ENCODE results near the gene KCNH8.
"Not testable (repeated sequence)": the region's sequence is repeated elsewhere in the genome, so short reads cannot be mapped to it uniquely, and the experiment has no call there.

KCNH8 gene

DNA sequence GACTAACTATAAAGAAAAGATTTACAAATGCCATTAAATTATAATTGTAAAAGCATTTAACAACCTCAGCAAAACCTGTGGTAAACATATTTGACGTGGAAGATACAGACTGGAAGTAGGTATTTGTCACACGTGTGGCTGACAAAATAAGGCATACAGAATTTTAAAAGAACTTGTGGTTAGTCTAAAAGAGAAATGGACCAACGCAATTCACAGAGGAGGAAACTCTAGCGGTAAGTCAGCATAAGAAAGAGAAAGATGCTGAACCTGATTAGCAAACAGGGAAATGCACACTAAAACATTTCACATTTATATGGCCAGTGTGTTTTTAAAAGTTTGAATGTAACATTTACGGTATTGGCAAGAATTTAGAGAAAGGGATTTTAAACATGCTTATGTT lies 35.3 kb downstream of the KCNH8 start:
- DNase-seq, result no peak

DNA sequence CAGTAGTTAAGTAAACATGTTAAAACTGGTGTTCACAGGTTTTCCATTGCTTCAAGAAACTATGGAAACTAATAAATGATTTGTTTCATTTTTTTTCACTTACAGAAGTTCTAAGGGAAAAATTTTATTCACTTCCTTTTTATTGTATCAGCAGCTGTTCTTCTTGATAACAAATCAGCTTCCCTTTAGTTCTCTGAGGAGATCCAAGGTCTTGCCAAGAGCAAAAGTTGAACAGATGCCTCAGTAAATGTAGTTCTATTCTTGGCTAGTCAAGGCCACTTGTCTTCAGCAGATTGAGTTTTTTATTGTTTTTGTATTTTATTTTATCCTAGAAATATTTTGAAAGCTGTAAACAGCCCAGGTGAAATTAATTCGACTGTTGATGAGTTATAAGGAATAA lies 41.8 kb downstream of the KCNH8 start:
- DNase-seq, result no peak

DNA sequence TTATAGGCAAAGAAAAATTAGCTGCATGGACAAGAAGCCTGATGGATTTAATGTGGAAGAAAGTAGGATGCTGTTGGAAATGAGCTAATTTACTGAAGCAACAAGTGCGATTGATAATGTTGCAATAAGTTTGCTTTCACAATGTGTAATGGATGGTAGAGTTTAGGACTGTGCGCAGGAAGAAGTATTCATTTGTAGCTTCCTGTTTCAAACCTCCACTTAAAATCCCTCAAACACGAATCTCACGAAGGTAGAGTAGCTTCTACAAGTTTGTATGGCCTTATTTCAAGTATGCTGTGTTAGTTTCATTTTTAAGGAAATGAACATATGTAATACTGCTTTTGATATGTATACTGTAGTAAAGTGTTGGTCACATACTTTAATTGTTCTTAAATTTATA lies 42.3 kb downstream of the KCNH8 start:
- no peak for DNase-seq

DNA sequence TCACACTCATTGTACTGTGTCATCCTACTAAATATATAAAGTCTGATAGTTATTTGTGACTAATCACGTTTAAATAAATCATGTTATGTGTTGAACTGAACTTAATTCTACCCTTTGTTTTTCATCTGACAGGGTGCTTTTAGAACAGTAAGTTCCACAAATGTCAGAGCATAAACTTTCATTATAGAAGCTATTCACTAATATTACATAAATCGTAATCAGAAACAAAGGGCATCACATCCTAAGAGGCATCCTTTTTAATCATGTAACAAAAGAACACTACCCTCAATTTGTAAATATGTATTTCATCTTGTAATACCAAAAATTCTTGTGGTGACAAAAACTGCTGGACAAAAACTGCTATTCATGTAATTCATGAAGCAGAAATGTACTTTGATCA lies 50.8 kb downstream of the KCNH8 start:
- DNase-seq, result no peak

DNA sequence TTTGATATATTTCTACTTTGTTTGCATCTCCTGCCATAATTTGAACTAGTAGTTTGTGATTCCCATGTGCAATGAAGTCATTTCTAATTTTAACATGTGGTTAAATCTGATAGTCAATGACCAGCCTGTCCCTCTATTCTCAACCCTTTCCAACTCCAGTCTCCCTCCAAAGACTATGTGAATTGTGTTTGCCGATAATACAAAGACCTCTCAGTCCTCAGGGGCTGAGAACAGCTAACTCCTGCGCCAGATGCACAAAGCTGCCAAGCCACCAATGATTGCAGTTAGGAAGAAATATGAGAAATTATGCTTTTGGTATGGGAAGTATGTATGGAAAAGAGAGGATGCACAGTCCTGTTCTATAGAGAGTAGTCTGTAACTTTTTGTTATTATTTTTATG lies 54.0 kb downstream of the KCNH8 start:
- no peak for DNase-seq

DNA sequence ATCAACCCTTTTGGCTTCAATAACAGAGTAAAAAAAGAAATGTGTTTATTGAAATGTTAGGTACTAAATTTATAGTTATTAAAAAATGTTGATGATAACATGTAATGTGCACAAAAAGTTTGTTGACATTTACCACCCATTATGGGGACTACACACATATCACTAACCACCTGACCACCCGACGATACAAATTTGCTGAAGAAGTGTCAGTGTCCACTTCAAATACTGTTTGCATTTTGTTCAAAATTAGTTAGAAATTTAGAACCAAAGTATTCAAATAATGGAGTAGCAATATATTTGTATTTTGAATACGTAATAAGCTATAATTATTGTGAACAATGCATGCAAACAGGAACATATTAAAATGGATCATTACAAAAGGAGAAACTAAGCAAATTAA lies 54.4 kb downstream of the KCNH8 start:
- no peak for DNase-seq

DNA sequence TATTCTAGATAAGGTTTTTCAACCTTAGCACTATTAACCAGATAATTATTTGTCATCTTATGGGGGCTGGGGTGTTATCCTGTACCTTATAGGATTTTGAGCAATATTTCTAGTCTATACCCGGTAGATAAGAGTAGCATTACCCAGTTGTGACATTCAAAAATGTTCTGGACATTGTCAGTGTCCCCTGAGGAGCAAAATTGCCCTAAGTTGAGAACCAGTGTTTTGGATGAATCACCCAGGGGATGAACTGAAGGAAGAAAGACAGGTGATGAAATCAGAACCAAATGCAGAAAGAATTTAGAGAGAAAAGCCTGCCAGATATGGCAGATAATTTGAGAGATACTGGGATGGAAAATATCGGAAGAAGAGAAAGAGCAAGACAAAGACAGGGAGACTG lies 58.2 kb downstream of the KCNH8 start:
- DNase-seq, result no peak

DNA sequence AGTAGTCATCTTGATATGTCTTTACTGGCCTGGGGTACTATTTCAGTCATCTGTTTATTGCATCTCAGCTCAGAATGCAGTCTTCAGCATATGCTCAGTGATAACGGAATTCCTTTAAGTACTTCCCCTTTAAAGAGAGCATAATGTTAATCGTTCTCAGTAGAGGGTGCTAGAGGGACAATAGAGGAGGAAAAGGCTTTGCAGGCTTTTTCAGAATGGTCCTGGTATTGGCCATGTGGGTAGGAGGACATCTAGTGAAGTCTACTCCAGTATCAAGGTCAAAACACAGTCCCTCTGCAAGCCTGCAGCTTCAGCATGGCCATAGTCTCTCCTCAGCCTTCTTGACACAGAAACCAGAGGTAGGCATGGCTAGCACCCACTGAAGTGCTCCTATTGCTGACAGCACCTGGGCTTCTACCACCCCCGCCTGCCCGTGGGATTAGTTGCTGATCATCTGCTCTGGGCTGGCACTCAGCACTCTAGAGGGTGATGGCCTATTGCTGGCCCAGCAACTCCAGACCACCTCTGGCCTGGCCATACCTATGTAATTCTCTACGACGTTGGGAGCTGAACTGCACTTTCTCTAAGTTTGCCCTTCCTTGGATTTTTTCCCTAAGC lies 65.4 kb downstream of the KCNH8 start:
- no peak for DNase-seq

DNA sequence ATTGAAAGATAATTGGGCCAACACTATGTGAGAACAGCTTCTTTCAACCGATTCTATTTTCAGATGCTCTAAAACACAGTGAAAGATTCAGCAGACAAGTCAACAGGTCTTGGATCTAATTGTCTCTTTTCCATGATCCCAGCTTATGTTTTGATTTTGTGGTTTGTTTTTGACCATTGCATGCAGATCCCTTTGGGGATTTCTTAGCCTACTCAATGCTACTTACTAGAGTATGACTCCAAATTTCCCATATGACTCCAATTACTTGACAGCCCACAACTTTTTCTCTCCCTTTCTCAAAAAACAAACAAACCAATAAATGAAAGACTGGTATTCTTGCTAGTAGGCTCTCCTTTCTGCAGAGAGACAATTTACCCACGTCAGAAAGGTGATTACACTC lies 67.1 kb downstream of the KCNH8 start:
- no peak for DNase-seq

DNA sequence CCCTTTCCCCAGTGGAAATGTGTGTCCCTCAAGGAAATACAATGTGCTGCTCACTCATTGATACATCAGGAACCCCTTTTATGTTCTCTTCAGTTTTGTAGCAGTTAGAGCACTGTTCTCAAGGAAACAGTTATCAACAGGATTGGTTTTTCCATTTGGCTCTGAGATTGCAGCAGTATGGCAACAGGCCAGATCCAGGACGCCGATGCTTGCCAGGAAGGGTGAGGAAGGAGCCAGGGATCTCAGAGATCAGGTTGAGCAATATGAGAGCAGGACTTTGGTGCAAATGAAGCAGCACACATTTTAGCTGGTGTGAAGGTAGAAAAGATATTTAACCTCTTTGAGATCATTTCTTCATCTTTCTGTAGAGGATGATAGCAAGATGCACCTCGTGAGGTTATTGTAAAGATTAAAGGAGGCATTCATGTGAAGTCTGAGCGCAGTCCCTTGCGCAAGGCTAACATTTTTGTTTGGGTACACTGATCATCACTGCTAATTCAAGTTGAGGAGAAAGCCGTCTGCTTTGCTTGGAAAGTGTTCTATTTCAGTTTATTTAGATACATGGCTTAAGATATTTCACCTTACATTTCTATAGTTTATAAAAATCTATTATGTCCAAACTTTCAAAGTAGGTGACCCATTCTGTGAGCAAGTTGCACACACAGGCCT lies 68.5 kb downstream of the KCNH8 start:
- DNase-seq, result no peak

DNA sequence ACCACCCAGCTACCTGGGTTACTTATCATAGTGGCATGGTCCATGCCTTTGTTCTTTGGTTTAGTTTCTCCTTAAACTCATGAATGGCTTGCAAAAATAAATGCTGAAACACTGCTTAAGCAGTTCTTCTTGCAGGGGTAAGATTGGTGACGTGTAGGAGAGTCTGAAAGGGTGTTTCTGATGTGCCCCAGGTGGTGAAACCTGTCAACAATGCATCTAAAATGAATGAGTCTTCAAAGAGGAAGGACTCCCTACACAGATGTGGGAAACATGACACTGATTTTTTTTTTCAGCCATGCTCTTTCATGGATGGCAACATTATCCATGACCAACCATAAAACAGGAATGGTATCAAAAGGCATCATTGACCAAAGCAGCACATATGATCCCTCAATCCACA lies 72.0 kb downstream of the KCNH8 start:
- no peak for DNase-seq

DNA sequence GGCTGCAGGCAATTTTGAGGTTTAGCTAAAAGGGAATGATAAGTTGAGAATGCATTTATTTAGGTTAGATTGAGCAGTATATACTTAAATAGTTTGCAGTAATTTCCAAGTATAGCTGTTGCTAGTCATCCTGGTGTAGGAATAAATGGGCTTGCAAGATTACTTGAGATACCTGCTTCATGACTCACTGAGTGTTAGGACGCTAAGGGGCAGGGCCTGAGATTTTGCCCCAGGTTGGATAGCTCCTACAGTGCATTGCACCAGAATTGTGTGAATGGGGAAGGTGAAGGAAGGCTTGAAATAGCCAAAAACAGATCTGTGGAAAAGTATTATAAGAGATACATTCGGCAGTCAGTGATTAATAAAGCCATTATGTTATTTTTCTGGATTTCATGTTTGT lies 72.8 kb downstream of the KCNH8 start:
- DNase-seq, result no peak

DNA sequence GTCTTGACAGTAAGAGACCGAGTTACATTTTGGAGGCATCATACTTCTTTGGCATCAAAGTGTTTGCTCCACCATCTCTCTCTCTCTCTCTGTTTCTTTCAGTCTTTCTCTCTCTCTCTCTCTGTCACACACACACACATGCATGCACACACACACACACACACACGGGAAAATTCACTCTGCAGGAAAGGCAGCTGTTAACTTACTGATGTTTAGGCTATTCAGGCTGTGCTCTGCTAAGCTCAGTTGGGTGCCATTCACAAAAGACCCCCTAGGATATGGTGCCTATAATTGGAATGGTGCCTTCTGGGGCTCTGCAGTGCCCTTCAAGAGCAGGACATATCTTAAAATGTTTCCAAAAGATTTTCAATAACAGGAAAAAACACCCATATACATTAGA lies 78.2 kb downstream of the KCNH8 start:
- DNase-seq, result no peak

DNA sequence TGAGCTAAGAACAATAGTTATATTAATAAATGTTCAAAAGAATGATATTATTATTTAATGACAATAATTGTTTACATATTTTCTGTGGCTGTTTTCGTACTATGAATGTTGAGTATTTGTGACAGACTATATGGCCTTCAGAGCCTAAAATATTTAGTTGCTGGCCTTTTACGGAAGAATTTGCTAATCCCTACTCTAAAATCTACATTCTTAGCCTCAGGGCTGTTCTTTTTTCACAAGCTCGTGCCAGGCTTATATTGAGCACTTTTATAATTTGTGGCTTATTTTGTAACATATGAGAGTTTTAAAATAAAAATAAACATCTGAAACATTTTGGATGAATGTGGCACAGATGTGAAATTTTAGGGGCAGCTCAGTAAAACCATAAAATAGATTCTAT lies 79.9 kb downstream of the KCNH8 start:
- no peak for DNase-seq

DNA sequence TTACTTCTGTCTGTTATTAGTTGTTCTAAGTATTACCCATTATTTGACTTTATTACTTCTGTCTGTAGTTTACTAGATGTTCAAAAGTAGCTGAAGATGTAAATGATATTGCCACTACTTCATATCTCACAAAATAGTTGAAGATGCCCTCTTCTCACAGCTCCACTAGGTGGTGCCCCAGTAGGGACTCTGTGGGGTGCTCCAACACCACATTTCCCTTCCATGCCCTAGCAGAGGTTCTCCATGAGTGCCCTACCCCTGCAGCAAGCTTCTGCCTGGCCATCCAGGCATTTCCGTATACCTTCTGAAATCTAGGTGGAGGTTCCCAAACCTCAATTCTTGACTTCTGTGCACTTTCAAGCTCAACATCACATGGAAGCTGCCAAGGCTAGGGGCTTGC lies 80.8 kb downstream of the KCNH8 start:
- no peak for DNase-seq

DNA sequence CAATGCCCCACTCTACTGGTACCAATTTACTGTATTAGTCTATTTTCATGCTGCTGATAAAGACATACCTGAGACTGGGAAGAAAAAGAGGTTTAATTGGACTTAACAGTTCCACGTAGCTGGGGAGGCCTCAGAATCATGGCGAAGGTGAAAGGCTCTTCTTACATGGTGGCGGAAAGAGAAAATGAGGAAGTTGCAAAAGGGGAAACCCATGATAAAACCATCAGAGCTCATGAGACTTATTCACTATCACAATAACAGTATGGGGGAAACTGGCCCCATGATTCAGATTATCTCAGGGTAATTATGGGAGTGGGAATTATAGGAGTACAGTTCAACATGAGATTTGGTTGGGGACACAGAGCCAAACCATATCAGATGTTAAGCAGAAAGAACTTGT lies 81.6 kb downstream of the KCNH8 start:
- not testable (repeated sequence) for DNase-seq

DNA sequence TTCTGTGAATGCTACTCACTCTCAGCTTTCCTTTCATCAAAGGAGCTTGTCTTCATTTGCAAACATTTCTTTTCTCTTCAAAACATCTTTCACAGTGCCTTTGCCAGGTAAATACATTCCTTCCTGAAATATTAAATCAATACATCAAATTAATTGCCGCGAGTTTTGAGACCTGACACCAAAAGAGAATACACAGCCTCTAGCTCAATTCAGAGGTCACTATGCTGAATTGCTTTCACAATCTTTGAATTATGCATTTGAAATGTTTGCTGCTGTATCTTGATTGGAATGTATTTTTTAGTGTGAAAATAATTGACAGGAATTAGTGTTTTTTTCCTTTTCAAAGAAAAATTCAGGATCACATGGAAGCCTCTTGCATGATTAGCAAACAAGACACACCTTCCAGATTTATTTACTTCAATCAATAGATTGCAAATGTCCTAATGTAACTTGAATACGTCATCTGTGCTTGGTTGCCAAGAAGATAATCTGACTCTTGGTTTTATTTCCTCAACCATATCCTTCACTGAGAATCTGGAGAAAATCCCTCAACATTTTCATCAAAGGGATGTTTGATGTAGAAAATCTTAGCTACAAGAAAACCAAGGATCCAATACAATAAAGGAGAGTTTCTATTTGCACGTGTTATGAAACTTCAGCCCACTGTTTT lies 83.6 kb downstream of the KCNH8 start:
- DNase-seq, result no peak

DNA sequence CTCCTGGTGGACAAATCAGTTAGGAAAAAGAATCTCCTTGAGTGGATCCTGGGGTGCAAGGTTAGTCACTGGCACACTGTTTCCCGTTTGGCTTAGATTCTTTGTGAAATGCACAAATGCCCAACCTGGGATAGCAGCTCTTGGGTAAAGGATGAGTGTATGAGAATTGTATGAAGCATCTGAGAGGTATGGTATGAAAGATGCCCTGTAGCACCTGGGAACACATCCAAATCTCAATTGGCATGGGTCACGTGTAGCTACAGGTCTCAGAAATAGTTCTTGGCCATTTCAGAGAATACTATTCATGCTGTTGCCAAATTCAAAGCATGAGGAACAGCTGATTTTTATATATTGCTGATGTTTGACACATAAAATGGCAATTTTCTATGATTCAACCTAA lies 84.3 kb downstream of the KCNH8 start:
- DNase-seq, result no peak

DNA sequence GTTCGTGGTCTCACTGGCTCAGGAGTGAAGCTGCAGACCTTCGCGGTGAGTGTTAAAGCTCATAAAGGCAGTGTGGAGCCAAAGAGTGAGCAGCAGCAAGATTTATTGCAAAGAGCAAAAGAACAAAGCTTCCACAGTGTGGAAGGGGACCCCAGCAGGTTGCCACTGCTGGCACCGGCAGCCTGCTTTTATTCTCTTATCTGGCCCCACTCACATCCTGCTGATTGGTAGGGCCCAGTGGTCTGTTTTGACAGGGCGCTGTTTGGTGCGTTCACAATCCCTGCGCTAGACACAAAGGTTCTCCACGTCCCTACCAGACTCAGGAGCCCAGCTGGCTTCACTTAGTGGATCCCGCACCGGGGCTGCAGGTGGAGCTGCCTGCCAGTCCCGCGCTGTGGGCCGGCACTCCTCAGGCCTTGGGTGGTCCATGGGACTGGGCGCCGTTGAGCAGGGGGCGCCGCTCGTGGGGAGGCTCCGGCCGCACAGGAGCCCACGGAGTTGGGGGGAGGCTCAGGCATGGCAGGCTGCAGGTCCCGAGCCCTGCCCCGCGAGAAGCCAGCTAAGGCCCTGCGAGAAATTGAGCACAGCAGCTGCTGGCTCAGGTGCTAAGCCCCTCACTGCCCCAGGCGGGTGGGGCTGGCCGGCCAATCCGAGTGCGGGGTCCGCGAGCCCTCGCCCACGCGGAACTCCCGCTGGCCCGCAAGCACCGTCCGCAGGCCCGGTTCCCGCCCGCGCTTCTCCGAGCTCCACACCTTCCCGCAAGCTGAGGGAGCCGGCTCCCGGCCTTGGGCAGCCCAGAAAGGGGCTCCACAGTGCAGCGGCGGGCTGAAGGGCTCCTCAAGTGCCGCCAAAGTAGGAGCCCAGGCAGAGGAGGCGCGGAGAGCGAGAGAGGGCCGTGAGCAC lies 85.8 kb downstream of the KCNH8 start:
- not testable (repeated sequence) for DNase-seq

DNA sequence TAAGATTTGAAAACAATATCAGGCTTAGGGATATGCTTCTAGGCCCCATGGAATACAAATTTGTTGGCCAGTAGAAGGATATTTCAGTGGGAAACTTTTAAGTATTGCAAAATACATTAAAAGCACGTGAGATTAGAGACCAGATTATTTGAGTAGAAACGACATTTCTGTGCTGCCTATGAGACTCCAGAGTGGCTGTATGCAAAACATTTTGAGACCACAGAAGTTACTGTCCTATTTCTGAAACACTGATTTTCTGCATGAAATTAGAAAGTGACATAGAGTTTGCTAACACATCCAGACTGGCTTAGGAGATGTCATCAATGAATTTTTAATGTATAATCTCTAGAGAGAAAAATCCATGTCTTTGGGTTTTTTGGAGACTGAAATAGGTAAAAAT lies 99.8 kb downstream of the KCNH8 start:
- DNase-seq, result no peak

DNA sequence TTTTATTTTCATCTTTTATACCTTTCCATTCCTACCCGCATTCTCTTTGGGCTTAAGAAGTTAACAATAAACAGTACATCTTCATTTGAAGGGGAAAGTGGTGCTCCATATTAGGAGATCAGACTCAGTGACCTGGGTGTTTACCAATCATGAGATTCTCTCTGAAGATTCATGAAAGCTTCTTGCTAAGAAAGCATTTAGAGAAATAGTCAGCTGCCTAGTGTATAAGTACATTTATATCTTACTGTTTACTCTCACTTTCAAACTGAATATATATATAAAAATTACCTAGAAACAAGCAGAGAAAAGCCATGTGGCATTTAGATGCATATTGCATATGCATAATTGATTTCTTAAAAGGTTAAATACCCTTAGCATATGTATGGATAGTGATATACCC lies 100.5 kb downstream of the KCNH8 start:
- DNase-seq, result no peak

DNA sequence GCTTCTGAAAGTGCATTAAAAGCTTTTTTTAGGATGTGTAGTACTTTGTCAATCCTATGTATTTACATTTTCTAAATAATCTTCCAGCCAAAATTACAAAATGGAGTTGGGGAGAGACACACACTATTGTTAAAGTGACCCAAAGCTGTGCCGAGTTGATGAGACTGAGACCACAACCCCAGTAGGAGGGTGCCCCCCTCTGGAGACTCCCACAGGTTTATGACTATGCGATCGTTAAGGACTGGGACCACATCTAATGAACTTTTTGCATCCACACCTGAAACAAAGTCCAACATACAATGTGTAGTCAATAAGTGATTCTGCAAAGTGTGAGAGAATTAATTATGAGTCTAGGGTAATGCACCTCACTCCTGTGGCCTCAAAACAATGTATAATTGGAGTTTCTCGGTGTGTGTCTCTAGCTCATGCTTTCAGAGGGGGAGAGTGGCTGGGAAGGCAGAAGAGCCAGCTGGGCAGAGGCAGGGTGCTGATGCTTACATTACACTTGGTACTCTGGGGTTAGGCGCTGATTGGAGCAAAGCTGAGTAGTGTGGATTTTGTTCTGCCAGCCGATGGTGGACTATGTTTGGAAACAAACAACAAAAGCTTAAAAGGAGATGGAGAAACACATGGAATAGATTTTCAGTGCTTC lies 102.8 kb downstream of the KCNH8 start:
- DNase-seq, result no peak

DNA sequence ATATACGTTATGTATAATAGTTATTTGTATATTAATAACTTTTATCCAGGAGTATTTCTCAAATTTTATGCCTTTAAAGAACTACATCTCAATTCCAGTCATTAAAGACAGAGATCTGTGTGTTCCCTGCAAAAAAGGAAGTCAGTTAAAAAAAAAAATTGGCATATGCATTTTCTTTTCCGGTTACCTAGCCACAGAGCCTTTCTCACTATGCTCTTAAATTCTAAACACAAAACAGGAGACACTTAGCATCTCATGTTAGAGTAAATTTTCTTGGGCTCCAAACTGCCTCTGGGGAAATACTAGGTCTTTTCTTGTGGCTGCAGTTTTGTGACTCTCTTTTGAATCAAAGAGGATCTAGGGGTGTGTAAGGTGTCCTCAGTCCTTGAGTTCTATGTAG lies 105.9 kb downstream of the KCNH8 start:
- DNase-seq, result no peak
